UCSD-AML1 (cell line): ENCODE results near the gene HOXC11.

ENCODE experiments used
- DNase-seq: peaks from one replicate; lab custom pipeline; 2025; ENCODE audit not compliant: unreplicated experiment; lab: John Stamatoyannopoulos, UW

The HOXC11 gene

DNA sequence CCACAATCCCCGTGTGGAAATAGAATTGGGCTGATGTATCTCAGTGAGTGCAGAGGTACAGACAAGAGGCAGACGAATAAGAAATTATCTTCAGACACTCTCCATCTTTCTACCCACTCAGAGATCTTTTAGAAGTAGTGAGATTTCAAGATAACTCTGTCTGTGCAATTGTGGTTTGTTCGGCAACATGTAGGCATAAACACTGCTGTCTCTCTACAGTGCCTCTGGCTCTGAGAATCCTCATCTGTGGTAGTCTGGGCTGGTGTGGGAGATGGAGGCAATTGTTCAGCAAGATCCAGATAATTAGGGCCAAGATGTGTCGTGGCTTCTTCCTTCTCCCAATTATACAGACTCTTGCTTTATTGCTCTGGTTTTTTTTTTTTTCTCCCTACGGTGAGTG lies 31.2 kb upstream of the HOXC11 start:
- no peak for DNase-seq

GRCh38 chr12:53942467-53942997 lies 30.4 kb upstream of the HOXC11 start:
- no peak for DNase-seq

DNA sequence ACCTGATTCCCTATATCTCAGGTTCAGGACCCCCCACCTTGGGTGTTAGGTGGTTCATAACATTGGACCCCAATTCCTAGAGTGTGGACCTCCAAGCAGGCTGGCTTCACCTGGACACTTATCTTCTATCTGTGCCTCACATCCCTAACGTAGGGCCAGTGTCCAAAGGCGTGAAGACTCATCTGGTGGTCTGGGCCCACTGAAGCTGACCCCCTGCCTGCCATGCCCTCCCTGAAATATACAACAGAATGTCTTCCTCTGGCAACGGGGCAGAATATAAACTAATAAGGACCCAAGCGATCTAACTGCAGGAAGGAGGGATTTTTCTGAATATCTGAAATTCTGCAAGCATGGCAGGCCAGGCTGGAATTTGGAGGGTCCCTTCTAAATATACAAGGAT lies 28.7 kb upstream of the HOXC11 start:
- no peak for DNase-seq

DNA sequence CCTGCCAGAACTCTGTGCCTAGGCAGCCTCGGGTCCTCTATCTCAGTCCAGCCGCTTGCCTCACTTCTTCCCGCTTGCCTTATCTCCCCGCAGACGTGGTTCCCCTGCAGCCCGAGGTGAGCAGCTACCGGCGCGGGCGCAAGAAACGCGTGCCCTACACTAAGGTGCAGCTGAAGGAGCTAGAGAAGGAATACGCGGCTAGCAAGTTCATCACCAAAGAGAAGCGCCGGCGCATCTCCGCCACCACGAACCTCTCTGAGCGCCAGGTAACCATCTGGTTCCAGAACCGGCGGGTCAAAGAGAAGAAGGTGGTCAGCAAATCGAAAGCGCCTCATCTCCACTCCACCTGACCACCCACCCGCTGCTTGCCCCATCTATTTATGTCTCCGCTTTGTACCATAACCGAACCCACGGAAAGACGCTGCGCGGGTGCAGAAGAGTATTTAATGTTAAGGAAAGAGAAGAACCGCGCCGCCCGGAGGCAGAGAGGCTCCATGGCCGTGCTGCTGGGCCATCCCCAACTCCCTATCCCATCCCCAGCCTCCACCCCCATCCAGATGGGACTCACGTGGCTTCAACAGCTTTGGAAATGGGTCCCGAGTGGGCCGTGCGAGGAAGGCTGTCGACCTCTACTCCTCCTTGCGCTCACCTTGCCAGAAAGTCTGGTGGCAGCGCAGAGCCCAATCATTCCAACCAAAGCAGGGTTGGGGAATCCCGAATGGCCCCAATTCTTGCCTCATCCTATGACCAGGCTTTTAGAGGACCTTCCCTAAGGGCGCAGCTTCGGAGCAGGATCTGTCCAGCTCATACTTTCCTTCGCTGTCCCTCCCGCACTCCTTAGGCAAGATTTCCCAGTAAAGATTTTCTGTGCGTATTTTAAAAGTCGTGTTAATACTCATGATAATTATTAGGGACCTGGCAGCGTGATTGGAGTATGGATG lies 27.7 kb upstream of the HOXC11 start:
- no peak for DNase-seq

DNA sequence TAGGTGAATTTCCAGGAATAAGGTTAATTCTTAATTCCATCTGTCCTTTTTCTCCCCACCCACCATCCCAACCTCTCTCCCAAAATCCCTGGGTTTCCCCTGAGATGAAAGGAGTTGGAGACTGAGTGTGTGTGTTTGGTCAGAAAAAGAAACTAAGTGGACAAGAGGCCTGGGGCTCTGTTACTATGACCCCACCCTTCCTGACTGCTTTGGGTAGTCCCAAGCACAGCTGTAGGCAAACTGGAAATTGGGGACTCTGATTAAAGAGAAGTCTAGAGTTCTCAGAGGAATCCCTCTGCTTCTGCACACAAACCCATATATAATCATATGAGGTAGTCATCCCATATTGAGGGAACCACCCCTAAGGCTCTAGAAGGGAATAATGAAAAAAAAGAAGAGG lies 25.2 kb upstream of the HOXC11 start:
- no peak for DNase-seq

DNA sequence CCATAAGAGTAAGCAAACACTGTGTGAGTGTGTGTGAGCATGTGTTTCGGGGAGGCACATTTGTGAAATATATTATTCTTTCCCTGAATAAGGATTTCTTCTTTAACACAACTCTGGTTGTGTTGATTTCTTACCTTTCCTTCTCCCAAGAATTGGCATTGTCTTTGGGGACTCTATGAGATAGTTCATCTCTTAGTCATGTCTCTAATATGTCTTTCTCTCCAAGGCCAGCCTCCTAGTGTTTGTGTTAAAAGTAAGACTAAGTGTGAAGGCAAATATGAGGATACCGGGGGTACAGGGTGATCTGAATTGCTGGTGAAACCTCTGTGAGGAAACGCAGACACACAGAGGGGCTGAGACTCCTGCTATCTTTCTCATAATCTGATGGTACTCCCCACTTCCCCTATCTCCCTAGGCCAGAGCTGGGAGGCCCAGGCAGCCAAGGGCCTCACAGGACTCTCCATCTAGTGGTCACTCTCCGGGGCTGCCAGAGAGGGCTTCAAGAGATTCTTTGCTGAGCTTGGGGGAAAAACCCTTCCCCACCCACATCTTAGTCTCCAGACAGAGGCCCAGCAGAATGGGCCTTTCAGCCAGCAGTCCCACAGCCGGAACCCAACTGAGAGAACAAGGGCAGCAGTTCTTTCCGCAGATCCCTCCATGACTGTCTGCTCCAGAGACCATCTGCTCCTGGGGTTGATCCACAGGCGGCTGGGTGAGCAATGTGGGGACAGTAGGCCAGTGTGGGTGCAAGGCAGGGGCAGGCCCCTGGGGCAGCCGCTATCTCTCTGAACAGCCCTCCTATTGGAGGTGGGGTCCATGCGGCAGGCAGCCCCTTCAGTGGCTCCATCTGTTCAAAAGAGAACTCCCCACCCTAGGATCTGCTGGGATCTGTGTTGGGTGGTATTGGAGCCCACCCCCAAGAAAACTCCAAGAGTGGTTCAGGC lies 24.0 kb upstream of the HOXC11 start:
- no peak for DNase-seq

GRCh38 chr12:53949631-53950436 lies 23.1 kb upstream of the HOXC11 start:
- DNase-seq, result no peak

DNA sequence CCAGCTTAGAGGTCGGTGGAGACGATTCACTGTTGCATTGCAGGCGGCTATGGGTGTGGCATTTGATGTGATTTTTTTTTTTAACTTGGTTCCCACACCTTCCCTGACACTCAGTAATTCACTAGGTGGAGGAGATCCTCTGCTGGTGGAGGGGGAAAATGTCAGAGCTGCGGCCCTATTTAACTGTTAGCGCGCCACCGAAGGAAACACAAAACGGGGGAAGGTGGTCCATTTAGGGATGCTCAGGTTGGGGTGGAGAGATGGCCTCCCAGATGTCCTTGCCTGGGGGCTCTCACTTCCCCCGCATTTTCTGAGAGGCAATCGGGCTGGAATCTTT lies 22.5 kb upstream of the HOXC11 start:
- no peak for DNase-seq

GRCh38 chr12:53950789-53951576 lies 21.9 kb upstream of the HOXC11 start:
- DNase-seq, result no peak

DNA sequence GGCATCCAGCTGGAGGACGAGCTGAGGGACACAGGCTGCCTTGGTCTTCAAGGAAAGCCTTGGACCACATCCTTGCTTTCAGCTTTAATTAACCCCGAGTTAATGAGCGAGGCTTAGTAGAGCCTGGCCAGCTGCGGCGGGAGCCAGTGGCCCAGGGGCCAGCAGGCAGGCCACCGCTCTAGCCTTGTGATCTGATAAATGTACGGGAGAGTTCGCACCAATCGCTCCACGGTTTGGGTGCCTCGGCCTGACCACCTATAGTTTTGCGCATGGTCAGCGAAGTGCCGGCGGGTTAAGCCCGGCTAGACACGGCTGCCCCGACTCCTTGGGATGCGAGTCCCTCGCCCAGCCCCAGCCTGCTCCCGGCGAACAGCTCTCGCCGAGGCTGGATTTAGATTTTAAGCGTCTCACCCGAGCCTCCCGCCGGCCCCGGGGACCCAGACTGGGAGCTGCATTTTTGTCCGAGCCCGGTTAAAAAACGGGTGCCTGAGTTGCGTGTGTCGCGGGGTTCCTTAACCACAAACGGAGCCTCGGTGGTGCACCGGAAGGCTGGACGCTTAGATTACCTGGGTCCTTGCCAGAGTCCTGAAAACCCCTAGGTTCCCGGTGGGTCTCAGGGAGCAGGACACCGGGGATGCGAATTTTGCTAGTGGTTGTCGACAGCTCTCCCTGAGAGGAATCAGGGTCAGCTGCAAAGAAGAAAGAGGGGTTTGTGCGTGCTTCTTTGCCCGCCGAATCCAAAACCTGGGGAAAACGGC lies 21.2 kb upstream of the HOXC11 start:
- DNase-seq, result no peak

DNA sequence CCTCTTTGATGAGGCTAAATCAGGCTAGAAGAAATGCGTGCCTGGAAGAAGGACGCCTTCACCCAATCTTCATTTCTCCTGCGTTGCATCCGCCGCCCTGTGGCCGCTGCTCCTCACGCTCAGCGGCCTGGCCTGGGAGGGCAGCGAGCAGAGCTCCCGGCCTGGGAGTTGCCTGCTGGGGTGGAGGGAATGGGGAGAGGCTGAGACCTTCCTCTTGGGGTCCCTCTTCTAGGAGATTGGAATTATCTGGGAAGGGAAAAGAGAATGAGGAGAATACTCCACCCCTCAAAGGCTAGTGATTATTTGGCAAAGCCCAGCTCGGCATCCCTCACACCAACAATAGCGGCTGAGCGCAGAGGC lies 20.6 kb upstream of the HOXC11 start:
- DNase-seq, result no peak

DNA sequence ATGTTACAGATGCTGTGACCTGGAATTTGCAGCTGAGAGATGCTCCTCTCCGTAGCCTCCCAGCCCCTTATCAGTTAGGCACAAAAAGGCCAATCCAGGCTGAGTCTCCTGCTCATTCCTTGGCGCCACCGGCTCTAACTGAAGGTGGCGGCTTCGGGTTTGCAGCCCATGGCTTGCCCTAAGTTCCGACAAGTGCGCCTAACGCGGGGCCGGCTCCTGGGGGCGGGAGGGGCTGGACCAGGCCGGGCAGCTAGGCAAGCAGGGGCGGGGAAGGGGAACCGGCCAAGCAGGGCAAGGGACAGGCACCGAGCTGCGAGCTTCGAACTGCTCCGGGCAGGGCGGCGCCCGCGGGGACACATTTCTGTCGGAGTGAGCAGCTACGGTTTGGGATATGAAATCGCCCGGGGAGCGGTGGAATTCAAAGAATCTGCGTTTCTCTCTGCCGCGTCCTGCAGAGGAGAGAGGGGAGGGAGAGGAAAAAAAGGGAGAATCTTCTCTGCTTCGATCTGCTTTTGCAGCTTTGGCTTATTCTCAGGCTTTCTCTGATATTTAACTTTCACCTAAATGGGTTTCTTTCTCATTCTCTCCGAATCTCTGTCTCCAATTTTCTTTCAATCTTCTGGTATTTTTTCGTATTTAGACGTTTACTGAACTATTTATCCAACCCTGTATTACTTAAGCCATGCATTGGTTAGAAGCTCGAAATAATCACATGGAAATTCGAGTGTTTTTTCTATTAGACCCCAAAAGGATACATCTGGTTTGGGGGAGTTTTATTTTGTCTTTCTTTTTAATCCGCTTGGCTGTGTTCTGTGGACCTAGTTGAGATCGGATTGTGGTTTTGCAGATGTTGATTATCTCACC lies 19.8 kb upstream of the HOXC11 start:
- DNase-seq, result no peak

- DNase-seq, result no peak
Observed at GRCh38 chr12:53953831-53954693, 18.9 kb upstream of the HOXC11 start.

DNA sequence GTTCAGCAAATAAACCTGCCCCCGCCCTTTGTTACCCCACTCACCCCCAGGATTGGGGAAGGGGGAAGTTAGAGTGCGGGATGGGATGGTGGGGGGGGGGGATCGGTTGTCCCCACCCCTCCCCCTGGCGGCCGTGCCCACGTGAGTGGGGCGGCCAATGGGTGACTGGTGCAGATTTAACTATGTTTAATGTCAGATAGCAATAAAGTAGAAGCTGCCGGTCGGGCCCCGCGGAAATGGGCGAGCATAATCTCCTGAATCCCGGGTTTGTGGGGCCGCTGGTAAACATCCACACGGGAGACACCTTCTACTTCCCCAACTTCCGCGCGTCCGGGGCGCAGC lies 18.3 kb upstream of the HOXC11 start, which contains the start of gene HOXC12:
TSS of gene HOXC12 (plus strand) at position 210 of the 342 bp plus-strand sequence. CDS start at position 237, 27 bp downstream.
- DNase-seq, result no peak

- DNase-seq, result no peak
Observed at GRCh38 chr12:53955036-53955775, 17.7 kb upstream of the HOXC11 start.

DNA sequence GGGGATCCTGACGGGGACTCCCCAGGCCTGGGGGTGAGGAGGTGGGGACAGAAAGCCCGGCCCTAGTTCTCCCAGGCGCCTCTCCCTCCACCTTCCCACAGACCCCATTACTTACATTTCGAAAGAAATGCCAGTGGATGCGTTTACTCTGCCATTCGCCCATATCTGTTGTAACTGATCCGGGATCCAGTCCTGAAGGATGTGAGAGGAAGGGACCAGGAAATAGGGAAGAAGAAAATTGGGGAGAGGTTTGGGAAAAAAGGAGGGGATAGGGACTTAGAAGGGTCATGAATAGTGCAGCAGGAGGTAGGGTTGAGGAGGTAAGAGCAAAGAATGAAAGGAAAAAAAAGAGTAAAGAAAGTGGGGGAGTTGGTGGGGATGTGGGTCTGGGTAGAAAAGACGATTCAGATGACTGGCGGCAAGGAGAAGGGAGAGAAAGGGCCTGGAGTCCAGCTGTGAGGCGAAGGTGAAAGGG lies 17.1 kb upstream of the HOXC11 start:
- DNase-seq, result no peak
